Neural cell (in vitro differentiated cells): ENCODE measurements around the gene PDAP1. TPM values are rescaled to one million over a fixed set of nuclear protein-coding genes. Genes with fewer than 3 reads are reported as not detected.

Experiments used
- H2AFZ ChIP-seq: fragments of 200-600, 300-800 bp; sonication (generic), shearing (Covaris generic); 2 replicates; pipeline ENCODE4 v1.6.0; 2014; ENCODE audit warnings: low read depth, mild to moderate bottlenecking, antibody characterized with exemption, low read length, moderate library complexity
- H3F3A ChIP-seq: fragments of 200-600 bp; shearing (Covaris generic); 2 replicates; pipeline ENCODE4 v1.6.1; 2016; ENCODE audit warnings: mild to moderate bottlenecking, moderate library complexity, mixed read lengths, antibody characterized with exemption, low read length; ENCODE audit not compliant: insufficient read depth, poor library complexity, severe bottlenecking
- H3K27ac ChIP-seq: fragments of 200-600, 300-800 bp; sonication (generic), shearing (Covaris generic); 2 replicates; pipeline ENCODE4 v1.5.1; 2014; ENCODE audit warnings: mild to moderate bottlenecking, low read length, moderate library complexity
- H3K27me3 ChIP-seq: fragments of 300-800, 200-600 bp; sonication (generic), shearing (Covaris generic); 2 replicates; pipeline ENCODE4 v1.6.0; 2014; ENCODE audit warnings: mild to moderate bottlenecking, low read depth, low read length, moderate library complexity; ENCODE audit not compliant: insufficient read depth
- H3K36me3 ChIP-seq: fragments of 300-800, 200-600 bp; sonication (generic), shearing (Covaris generic); 2 replicates; pipeline ENCODE4 v1.5.1; 2014; ENCODE audit warnings: mild to moderate bottlenecking, antibody characterized with exemption, low read length, moderate library complexity; ENCODE audit not compliant: insufficient read depth
- H3K4me2 ChIP-seq: fragments of 300-800, 200-600 bp; sonication (generic), shearing (Covaris generic); 2 replicates; pipeline ENCODE4 v1.6.0; 2014; ENCODE audit warnings: mild to moderate bottlenecking, low read length
- H3K4me3 ChIP-seq: fragments of 300-800, 200-600 bp; sonication (generic), shearing (Covaris generic); 2 replicates; pipeline ENCODE4 v1.5.1; 2014; ENCODE audit warnings: mild to moderate bottlenecking, low read length, moderate library complexity
- H3K79me2 ChIP-seq: fragments of 200-600 bp; shearing (Covaris generic); replicated peaks from 2 replicates; pipeline ENCODE4 v1.6.0; 2014; ENCODE audit warnings: mild to moderate bottlenecking, low read length, moderate library complexity; ENCODE audit not compliant: insufficient read depth
- H3K9ac ChIP-seq: fragments of 300-800, 200-600 bp; sonication (generic), shearing (Covaris generic); 2 replicates; pipeline ENCODE4 v1.6.1; 2016; ENCODE audit warnings: mild to moderate bottlenecking, low read length, mixed read lengths
- H3K9me2 ChIP-seq: fragments of 200-600 bp; shearing (Covaris generic); 2 replicates; pipeline ENCODE4 v1.6.1; 2016; ENCODE audit warnings: mild to moderate bottlenecking, low read length, mixed read lengths; ENCODE audit not compliant: insufficient read depth
- H3K9me3 ChIP-seq: fragments of 200-600, 300-800 bp; sonication (generic), shearing (Covaris generic); 2 replicates; pipeline ENCODE4 v1.6.1; 2016; ENCODE audit warnings: mild to moderate bottlenecking, mixed run types, low read length, moderate library complexity, mixed read lengths
- H4K20me1 ChIP-seq: fragments of 200-600 bp; shearing (Covaris generic); 2 replicates; pipeline ENCODE4 v1.6.1; 2016; ENCODE audit warnings: mild to moderate bottlenecking, mixed run types; ENCODE audit not compliant: insufficient read depth
- EP300 ChIP-seq: fragments of 450-650 bp; conservative IDR thresholded peaks from 2 replicates; pipeline ENCODE4 v1.6.1; 2014; ENCODE audit warnings: antibody characterized with exemption, mild to moderate bottlenecking, moderate library complexity; ENCODE audit not compliant: poor library complexity, severe bottlenecking
- EZH2 ChIP-seq: fragments of 200-600, 300-800 bp; shearing (Covaris generic), sonication (generic); IDR thresholded peaks from 2 replicates; pipeline ENCODE4 v1.6.1; 2014; ENCODE audit warnings: antibody characterized with exemption, low read length, borderline replicate concordance, mild to moderate bottlenecking; ENCODE audit not compliant: insufficient read depth, poor library complexity, severe bottlenecking
- MXI1 ChIP-seq: fragments of 450-650 bp; conservative IDR thresholded peaks from 2 replicates; pipeline ENCODE4 v1.6.1; 2014; ENCODE audit warnings: antibody characterized with exemption, mild to moderate bottlenecking; ENCODE audit not compliant: poor library complexity, severe bottlenecking
- POLR2AphosphoS5 ChIP-seq: IDR thresholded peaks from 2 replicates; pipeline ENCODE4 v1.6.1; 2012
- RAD21 ChIP-seq: fragments of 450-650 bp; conservative IDR thresholded peaks from 2 replicates; pipeline ENCODE4 v1.6.1; 2014; ENCODE audit warnings: antibody characterized with exemption, mild to moderate bottlenecking, moderate library complexity
- SMC3 ChIP-seq: fragments of 450-650 bp; conservative IDR thresholded peaks from 2 replicates; pipeline ENCODE4 v1.6.1; 2014; ENCODE audit warnings: antibody characterized with exemption, mild to moderate bottlenecking, moderate library complexity; ENCODE audit not compliant: poor library complexity
- TAF1 ChIP-seq: IDR thresholded peaks from 2 replicates; pipeline ENCODE4 v1.6.1; 2012; ENCODE audit warnings: low read depth
- polyA plus RNA-seq: library from polyadenylated mRNA; depleted of rRNA; stranded (reverse); fragments of >200 nt; gene quantifications from 2 replicates; pipeline ENCODE4 v1.2.3, GENCODE V29; 2014
- TF ChIP-seq, protein P1 (sequence below): IDR thresholded peaks from 2 replicates; pipeline ENCODE4 v1.6.1; 2012; ENCODE audit warnings: borderline replicate concordance
- TF ChIP-seq, protein P2 (sequence below): fragments of 450-650 bp; IDR thresholded peaks from 2 replicates; pipeline ENCODE4 v1.5.1; 2014; ENCODE audit warnings: antibody characterized with exemption, mild to moderate bottlenecking, moderate library complexity; ENCODE audit not compliant: poor library complexity, severe bottlenecking

Gene PDAP1
- polyA plus RNA-seq, 1 donor from 2014 or later: 185 TPM

DNA sequence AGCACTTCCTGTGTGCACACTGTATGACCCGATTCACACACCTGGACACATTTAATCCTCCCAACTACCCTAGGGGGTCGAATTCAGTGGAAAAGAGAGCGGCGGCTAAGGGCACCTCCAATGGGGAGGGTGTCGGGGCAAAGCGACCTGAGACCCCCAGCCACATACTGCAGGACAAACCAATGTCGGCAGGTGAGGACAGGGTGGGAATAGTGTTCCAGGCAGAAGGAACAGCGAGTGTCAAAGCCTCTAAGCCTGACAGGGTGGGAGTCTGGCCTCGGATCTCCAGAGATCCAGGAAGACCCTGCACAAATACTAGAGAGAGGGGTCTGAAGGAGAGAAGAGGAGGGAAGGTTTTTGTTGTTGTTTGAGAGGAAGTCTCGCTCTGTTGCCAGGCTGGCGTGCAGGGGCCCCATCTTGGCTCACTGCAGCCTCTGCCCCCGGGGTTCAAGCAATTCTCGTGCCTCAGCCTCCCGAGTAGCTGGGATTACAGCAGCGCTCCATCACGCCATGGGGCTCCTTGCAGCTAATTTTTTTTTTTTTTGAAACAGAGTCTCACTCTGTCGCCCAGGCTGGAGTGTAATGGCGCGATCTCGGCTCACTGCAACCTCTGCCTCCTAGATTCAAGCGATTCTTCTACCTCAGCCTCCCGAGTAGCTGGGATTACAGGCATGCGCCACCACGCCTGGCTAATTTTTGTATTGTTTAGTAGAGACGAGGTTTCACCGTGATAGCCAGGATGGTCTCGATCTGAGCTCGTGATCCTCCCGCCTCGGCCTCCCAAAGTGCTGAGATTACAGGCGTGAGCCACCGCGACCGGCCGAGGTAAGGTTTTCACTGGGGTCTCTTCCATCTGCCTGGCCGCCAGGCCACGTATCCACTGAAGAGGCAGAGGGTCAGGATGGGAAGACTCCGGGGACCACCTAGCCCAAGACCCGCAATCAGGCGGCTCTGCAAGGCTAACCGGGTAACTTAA lies 35.0 kb downstream of the PDAP1 start:
- Histone ChIP-seq H3K79me2 (no peaks in the 10 kb centered on the region), H3K9ac (no peak overlapping the region), H3K9me3 (no peaks in the 10 kb centered on the region), H3K27me3 (peaks cover 10% of the 10 kb centered on the region), H2AFZ (no peak overlapping the region), H3K4me2 (no peak overlapping the region), H4K20me1 (no peaks in the 10 kb centered on the region), H3F3A (no peaks in the 10 kb centered on the region), H3K27ac (no peak overlapping the region), H3K36me3 (no peaks in the 10 kb centered on the region), H3K4me3 (no peak overlapping the region), H3K9me2 (no peaks in the 10 kb centered on the region)
- TF ChIP-seq RAD21: no peak
- TF ChIP-seq POLR2AphosphoS5: no peak
- TF ChIP-seq, protein P1, sequence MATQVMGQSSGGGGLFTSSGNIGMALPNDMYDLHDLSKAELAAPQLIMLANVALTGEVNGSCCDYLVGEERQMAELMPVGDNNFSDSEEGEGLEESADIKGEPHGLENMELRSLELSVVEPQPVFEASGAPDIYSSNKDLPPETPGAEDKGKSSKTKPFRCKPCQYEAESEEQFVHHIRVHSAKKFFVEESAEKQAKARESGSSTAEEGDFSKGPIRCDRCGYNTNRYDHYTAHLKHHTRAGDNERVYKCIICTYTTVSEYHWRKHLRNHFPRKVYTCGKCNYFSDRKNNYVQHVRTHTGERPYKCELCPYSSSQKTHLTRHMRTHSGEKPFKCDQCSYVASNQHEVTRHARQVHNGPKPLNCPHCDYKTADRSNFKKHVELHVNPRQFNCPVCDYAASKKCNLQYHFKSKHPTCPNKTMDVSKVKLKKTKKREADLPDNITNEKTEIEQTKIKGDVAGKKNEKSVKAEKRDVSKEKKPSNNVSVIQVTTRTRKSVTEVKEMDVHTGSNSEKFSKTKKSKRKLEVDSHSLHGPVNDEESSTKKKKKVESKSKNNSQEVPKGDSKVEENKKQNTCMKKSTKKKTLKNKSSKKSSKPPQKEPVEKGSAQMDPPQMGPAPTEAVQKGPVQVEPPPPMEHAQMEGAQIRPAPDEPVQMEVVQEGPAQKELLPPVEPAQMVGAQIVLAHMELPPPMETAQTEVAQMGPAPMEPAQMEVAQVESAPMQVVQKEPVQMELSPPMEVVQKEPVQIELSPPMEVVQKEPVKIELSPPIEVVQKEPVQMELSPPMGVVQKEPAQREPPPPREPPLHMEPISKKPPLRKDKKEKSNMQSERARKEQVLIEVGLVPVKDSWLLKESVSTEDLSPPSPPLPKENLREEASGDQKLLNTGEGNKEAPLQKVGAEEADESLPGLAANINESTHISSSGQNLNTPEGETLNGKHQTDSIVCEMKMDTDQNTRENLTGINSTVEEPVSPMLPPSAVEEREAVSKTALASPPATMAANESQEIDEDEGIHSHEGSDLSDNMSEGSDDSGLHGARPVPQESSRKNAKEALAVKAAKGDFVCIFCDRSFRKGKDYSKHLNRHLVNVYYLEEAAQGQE: no peak

DNA sequence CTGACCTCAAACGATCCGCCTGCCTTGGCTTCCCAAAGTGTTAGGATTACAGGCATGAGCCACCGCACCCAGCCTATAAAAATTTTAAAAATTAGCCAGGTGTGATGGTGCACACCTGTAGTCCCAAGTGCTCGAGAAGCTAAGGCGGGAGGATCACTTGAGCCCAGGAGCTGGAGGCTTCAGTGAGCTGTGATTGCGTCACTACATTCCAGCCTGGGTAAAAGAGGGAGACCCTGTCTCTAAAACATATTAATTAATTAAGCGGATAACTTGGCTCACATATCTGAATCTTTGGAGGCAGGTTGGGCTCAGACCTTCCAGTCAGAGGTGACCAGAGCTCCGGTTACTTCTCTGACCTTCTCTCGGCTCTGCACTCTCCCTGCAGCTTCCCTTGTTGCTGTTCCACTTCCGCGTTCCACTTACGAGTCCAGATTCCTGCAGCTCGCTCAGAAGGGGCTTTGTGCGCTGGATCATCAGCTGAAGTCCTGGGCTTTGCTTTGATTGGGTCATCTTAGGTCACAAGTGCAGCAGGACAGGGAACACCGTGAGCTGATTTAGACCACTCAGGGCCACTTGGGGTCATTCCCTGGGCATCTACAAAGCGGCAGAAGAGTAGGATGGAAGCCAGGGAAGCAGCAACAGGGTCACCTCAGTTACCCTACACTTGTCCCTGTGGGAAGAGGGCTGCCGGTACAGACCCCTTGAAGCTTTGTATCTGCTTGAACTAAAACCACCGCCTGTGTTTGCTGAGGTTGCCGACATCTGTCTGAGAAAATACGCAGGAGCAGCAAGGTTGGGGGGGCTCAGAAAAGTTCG lies 35.9 kb downstream of the PDAP1 start:
- Histone ChIP-seq H3K9ac (no peak overlapping the region), H3K27me3 (peaks cover 10% of the 10 kb centered on the region), H3K4me2 (no peak overlapping the region), H3K79me2 (no peaks in the 10 kb centered on the region), H3K9me3 (no peaks in the 10 kb centered on the region), H3K36me3 (no peaks in the 10 kb centered on the region), H3F3A (no peaks in the 10 kb centered on the region), H2AFZ (no peak overlapping the region), H3K4me3 (no peak overlapping the region), H3K27ac (no peak overlapping the region), H4K20me1 (no peaks in the 10 kb centered on the region), H3K9me2 (no peaks in the 10 kb centered on the region)
- no peak for TF ChIP-seq EP300
- TF ChIP-seq, protein P2, sequence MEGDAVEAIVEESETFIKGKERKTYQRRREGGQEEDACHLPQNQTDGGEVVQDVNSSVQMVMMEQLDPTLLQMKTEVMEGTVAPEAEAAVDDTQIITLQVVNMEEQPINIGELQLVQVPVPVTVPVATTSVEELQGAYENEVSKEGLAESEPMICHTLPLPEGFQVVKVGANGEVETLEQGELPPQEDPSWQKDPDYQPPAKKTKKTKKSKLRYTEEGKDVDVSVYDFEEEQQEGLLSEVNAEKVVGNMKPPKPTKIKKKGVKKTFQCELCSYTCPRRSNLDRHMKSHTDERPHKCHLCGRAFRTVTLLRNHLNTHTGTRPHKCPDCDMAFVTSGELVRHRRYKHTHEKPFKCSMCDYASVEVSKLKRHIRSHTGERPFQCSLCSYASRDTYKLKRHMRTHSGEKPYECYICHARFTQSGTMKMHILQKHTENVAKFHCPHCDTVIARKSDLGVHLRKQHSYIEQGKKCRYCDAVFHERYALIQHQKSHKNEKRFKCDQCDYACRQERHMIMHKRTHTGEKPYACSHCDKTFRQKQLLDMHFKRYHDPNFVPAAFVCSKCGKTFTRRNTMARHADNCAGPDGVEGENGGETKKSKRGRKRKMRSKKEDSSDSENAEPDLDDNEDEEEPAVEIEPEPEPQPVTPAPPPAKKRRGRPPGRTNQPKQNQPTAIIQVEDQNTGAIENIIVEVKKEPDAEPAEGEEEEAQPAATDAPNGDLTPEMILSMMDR: no peak
- no peak for TF ChIP-seq MXI1
- TF ChIP-seq POLR2AphosphoS5: no peak
- TF ChIP-seq EZH2: no peak
- TF ChIP-seq SMC3: no peak
- TF ChIP-seq TAF1: no peak
- TF ChIP-seq RAD21: no peak
- TF ChIP-seq, protein P1: no peak
